ENCODE results near the gene CCDC138. TPM values are rescaled to one million over a fixed set of nuclear protein-coding genes. Genes with fewer than 3 reads are reported as not detected.

Gene CCDC138
- total RNA-seq, 1 donor from 2014 or later = 4.5 TPM

DNA sequence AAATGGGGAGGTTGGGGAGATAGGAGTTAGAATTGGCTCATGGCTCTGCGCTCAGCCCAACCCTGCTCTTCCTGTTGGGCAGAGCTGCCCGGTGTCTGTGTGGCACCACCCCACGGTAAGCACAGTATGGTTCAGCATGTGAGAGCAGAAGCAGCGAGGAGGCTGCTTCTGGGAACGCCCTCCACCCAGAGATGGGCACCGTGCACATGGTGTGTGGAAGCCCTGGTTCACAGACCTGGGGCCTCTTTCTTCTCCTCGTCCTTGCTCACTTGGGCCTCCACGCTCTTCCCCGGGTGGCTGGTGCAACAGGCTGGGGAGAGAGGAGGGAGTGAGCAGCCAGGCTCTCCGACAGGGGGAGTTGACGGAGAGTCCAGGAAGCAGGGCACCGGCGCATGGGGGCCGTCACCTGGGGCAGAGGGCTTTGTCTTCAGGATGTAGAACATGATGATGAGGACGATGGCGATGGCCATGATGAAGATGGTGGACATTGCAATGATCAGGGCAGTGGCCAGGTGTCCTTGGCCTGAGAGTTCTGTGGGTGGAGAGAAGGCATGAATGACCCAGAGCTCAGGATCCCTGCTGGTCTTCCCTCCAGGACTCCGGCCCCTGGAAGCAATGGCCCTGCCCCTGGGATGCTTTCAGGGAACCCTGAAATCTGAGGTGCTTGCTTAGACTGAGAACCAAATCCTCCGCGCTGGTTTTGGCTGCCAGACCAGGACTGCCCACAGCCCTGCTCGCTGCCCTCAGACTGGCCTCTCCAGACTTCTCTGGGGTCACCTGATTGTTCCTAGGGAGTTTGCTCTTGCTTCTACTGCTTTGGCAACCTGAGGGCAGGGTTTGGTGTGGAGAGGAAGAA is 124.2 kb downstream of the CCDC138 start:
- H3K4me3 ChIP-seq = no peak overlapping the region
- DNase-seq = no peak
- no peak for ATAC-seq
- TF ChIP-seq CTCF (IDR thresholded peaks at IDR 0.05) = no peak
- H3K27me3 ChIP-seq (ENCODE audit: low read depth) = no peaks in the 10 kb centered on the region
- H3K9me3 ChIP-seq = no peaks in the 10 kb centered on the region
- intact Hi-C loops (cut with DNase I) = no loop called here
- no peaks in the 10 kb centered on the region for H3K36me3 ChIP-seq
- H3K27ac ChIP-seq = no peak overlapping the region
- H3K4me1 ChIP-seq = no peaks in the 10 kb centered on the region

GRCh38 chr2:108911401-108911800 is 124.8 kb downstream of the CCDC138 start:
- no peaks in the 10 kb centered on the region for H3K9me3 ChIP-seq
- H3K4me1 ChIP-seq = no peaks in the 10 kb centered on the region
- H3K36me3 ChIP-seq = no peaks in the 10 kb centered on the region
- ATAC-seq (no peak), DNase-seq (no peak)
- TF ChIP-seq CTCF (IDR thresholded peaks at IDR 0.05) = no peak
- H3K4me3 ChIP-seq = no peak overlapping the region
- no peak overlapping the region for H3K27ac ChIP-seq
- intact Hi-C loops (cut with DNase I) = no loop called here
- H3K27me3 ChIP-seq (ENCODE audit: low read depth) = no peaks in the 10 kb centered on the region

GRCh38 chr2:108911807-108912628 is 125.4 kb downstream of the CCDC138 start:
- Histone ChIP-seq H3K27me3 (ENCODE audit: low read depth) (no peaks in the 10 kb centered on the region), H3K36me3 (no peaks in the 10 kb centered on the region), H3K9me3 (no peaks in the 10 kb centered on the region), H3K27ac (no peak overlapping the region), H3K4me1 (no peaks in the 10 kb centered on the region), H3K4me3 (no peak overlapping the region)
- no peak for TF ChIP-seq CTCF (IDR thresholded peaks at IDR 0.05)
- intact Hi-C loops (cut with DNase I) = no loop called here
- no peak for DNase-seq
- no peak for ATAC-seq

DNA sequence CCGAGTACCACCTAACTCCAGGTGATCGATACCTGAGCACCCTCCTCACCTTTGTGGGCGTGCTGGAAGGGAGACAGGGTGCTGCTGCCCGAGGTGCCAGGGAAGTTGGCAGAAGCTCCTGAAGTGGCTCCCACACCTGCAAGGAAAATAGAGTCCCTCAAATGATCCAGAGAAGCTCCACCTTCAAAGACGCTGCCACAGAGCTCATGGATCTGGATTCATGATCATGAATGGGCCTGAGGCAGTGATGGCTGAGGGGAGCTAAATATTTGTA is 126.0 kb downstream of the CCDC138 start:
- intact Hi-C loops (cut with DNase I) = no loop called here
- Histone ChIP-seq H3K4me1 (no peaks in the 10 kb centered on the region), H3K36me3 (no peaks in the 10 kb centered on the region), H3K9me3 (no peaks in the 10 kb centered on the region), H3K27me3 (ENCODE audit: low read depth) (no peaks in the 10 kb centered on the region), H3K4me3 (no peak overlapping the region), H3K27ac (no peak overlapping the region)
- DNase-seq (no peak), ATAC-seq (no peak)
- no peak for TF ChIP-seq CTCF (IDR thresholded peaks at IDR 0.05)

- no peak for DNase-seq
- no peaks in the 10 kb centered on the region for H3K27me3 ChIP-seq (ENCODE audit: low read depth)
These were observed 129.7 kb downstream of the CCDC138 start for GRCh38 chr2:108916122-108916795.

More at GRCh38 chr2:108916122-108916795, 129.7 kb downstream of the CCDC138 start:
- no peak for TF ChIP-seq CTCF (IDR thresholded peaks at IDR 0.05)
- Histone ChIP-seq H3K4me3 (no peak overlapping the region), H3K9me3 (no peaks in the 10 kb centered on the region), H3K4me1 (no peaks in the 10 kb centered on the region), H3K36me3 (no peaks in the 10 kb centered on the region), H3K27ac (no peak overlapping the region)
- no peak for ATAC-seq
- intact Hi-C loops (cut with DNase I) = no loop called here
